Measurements from ENCODE around the gene KCNT1. TPM values are rescaled to one million over a fixed set of nuclear protein-coding genes. Genes with fewer than 3 reads are reported as not detected.

KCNT1 gene
- not detected in 2 replicates for total RNA-seq (2014; rRNA removed; shearing (Covaris generic))

GRCh38 chr9:135701959-135702721 is at the start of gene KCNT1:
TSS of gene KCNT1 (plus strand) at chr9:135702185. CDS start at chr9:135702259, 74 bp downstream.

DNA sequence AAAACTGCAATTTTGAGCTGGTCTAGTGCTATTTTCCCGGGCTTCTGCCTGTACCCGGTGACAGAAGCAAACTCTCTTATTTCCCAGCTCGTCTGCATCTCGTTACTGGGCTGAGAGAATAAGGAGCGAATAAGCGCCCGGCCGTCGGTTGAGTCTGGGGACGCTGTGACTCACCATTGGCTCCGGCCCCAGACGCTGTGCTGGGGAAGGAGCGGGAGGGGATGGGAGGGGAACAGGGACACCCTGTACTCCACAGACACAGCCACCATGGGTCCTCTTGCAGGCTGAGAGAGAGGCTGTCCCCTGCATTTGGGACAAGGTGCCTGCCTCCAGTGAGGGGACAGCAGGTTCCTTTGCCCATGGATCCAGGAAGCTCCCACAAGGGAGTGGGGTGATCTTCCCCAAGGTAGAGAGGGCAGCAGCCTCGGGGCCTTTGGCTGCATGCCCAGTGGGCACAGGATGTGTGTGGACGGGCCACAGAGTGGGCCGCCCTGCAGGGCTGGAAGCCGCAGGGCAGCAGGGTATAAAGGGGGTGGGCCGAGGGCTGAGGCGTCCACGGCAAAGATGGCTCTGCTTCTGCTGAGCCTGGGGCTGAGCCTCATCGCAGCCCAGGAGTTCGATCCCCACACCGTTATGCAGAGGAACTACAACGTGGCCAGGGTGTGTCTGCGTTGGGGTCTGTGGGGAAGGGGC is 39.1 kb upstream of the KCNT1 start, which contains the start of gene LCN9:
Gene LCN9 (plus strand): TSS at position 552 of the 693 bp plus-strand sequence. CDS start 13 bp downstream, at position 565.

DNA sequence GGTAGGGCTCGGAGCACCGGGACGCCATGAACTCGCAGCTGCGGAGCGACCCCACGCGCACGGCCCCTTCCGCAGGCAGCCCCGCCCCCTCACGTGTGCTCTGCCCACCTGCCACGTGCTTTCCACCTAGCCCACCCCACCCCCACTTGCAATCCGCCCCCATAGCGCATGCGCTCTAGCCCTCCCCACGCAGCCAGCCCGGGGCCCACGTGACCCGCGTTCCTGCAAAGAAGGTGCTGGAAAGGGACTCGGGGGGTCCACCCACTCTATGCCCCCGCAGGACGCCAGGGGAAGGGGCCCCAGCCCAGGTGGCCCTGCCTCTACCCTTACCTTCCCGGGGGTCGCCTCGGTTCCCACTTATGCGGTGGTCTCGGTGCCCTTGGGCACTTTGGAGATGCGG is 2.5 kb upstream of the KCNT1 start, which contains the start of gene SOHLH1:
Gene SOHLH1 (minus strand): TSS at position 42 of the 400 bp plus-strand sequence. CDS start 14 bp downstream, at position 28.

Other genes with a start within 250 kb of the KCNT1 start
- 24.2 TPM in 2 replicates for gene PPP1R26, start 222.4 kb upstream of the KCNT1 start, total RNA-seq (2014; rRNA removed; shearing (Covaris generic))
- 66.1 and 73.4 TPM in 2 replicates for gene MRPS2, start 201.5 kb upstream of the KCNT1 start, total RNA-seq (2014; rRNA removed; shearing (Covaris generic))
- not detected in 2 replicates for gene LCN1, start 180.7 kb upstream of the KCNT1 start, total RNA-seq (2014; rRNA removed; shearing (Covaris generic))
- not detected in 2 replicates for gene OBP2A, start 156.1 kb upstream of the KCNT1 start, total RNA-seq (2014; rRNA removed; shearing (Covaris generic))
- gene PAEP, start 140.4 kb upstream of the KCNT1 start, total RNA-seq (2014; rRNA removed; shearing (Covaris generic)) = 0.27 and 0.41 TPM in 2 replicates
- gene GLT6D1, start 62.6 kb upstream of the KCNT1 start, total RNA-seq (2014; rRNA removed; shearing (Covaris generic)) = not detected in 2 replicates
- gene LCN9, start 38.9 kb upstream of the KCNT1 start, total RNA-seq (2014; rRNA removed; shearing (Covaris generic)) = not detected in 2 replicates
- not detected in 2 replicates for gene SOHLH1, start 2.7 kb upstream of the KCNT1 start, total RNA-seq (2014; rRNA removed; shearing (Covaris generic))
- gene CAMSAP1, start 205.4 kb downstream of the KCNT1 start, total RNA-seq (2014; rRNA removed; shearing (Covaris generic)) = 18.9 and 25.8 TPM in 2 replicates